GM12801 (cell line): Measurements from ENCODE around the gene AFG1L.

Source experiments
- CTCF ChIP-seq: IDR thresholded peaks from one replicate; pipeline ENCODE4 v1.5.1; 2011; ENCODE audit warnings: control low read depth; ENCODE audit not compliant: insufficient read length; ENCODE audit errors: extremely low read depth

The AFG1L gene

GRCh38 chr6:108293527-108294296 lies 1.1 kb upstream of the AFG1L start:
- TF ChIP-seq CTCF, result no peak

- TF ChIP-seq CTCF, result no peak
Observed at GRCh38 chr6:108294297-108294726, 542 bp upstream of the AFG1L start.

GRCh38 chr6:108295676-108296075 lies 822 bp downstream of the AFG1L start:
- TF ChIP-seq CTCF, result no peak

- TF ChIP-seq CTCF, result no peak
Observed at GRCh38 chr6:108302386-108302785, 7.5 kb downstream of the AFG1L start.

GRCh38 chr6:108304646-108305045 lies 9.8 kb downstream of the AFG1L start:
- no peak for TF ChIP-seq CTCF

GRCh38 chr6:108309844-108310243 lies 15.0 kb downstream of the AFG1L start:
- no peak for TF ChIP-seq CTCF

GRCh38 chr6:108312605-108313004 lies 17.8 kb downstream of the AFG1L start:
- TF ChIP-seq CTCF, result no peak
